ENCODE measurements around the gene ALDH2.

DNA sequence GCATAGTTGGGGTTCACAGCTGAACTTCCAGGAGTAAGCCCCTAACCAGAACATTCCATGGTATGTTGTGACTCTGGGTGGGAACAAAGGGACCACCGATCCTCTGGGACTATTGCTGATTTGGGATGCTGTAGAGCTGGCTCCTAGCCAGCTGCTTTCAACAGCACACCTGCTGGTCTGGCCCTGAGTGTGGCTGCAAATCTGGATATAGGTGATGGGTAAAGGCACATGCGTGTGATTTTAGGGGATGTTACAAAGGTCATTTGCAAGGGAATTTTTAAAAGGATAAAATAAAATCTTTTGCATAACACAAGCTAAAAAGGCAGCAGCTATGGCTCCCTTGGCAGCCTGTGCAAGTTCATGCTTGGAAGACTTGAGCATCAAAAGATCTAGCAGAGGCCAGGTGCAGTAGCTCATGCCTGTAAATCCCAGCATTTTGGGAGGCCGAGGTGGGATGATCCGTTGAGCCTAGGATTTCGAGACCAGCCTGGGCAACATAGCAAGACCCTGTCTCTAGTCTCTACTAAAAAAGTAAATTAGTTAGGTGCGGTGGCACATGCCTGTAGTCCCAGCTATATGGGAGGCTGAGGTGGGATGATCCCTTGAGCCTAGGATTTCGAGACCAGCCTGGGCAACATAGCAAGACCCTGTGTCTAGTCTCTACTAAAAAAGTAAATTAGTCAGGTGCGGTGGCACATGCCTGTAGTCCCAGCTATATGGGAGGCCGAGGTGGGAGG lies 1.6 kb downstream of the ALDH2 start:
- TF ChIP-seq MXI1 (IDR thresholded peaks at IDR 0.05; ENCODE audit: low read depth, low read length) = no peak
- TF ChIP-seq, protein P1, sequence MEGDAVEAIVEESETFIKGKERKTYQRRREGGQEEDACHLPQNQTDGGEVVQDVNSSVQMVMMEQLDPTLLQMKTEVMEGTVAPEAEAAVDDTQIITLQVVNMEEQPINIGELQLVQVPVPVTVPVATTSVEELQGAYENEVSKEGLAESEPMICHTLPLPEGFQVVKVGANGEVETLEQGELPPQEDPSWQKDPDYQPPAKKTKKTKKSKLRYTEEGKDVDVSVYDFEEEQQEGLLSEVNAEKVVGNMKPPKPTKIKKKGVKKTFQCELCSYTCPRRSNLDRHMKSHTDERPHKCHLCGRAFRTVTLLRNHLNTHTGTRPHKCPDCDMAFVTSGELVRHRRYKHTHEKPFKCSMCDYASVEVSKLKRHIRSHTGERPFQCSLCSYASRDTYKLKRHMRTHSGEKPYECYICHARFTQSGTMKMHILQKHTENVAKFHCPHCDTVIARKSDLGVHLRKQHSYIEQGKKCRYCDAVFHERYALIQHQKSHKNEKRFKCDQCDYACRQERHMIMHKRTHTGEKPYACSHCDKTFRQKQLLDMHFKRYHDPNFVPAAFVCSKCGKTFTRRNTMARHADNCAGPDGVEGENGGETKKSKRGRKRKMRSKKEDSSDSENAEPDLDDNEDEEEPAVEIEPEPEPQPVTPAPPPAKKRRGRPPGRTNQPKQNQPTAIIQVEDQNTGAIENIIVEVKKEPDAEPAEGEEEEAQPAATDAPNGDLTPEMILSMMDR (IDR thresholded peaks at IDR 0.05 in 2 of 3, conservative IDR thresholded peaks at IDR 0.05 in 1 of 3; ENCODE audit: control insufficient read depth in 2 of 3, extremely low read depth in 1 of 3, insufficient read depth in 1 of 3, low read depth in 3 of 3, low read length in 3 of 3) = no peak
- no peak for TF ChIP-seq POLR2A (IDR thresholded peaks at IDR 0.05; ENCODE audit: low read depth, low read length)
- no peak for TF ChIP-seq MYB (IDR thresholded peaks at IDR 0.05; ENCODE audit: borderline replicate concordance, low read depth, low read length)
- no peak for TF ChIP-seq NR2C1 (IDR thresholded peaks at IDR 0.05)
- no peak for TF ChIP-seq JUND (IDR thresholded peaks at IDR 0.05; ENCODE audit: low read depth, low read length)
- no peak for TF ChIP-seq CEBPB (IDR thresholded peaks at IDR 0.05; ENCODE audit: borderline replicate concordance in 1 of 2, low read depth in 2 of 2, low read length in 2 of 2)

Data from GM12878 (cell line).